CD14-positive monocyte (primary cell): ENCODE results near the gene PHOSPHO1. TPM values are rescaled to one million over a fixed set of nuclear protein-coding genes. Genes with fewer than 3 reads are reported as not detected.

ENCODE experiments used
- DNase-seq, 3 donors: peaks; one replicate each; pipeline ENCODE4 v3.0.0-alpha.2; 2011 to 2022
- H2AFZ ChIP-seq: 2 replicates; pipeline ENCODE4 v1.6.0; 2012; ENCODE audit warnings: mild to moderate bottlenecking, low read depth, low read length, inconsistent platforms; ENCODE audit not compliant: insufficient read depth, poor library complexity, severe bottlenecking
- H3K27ac ChIP-seq, 2 donors: 1 replicate in 1 of 2; 2 replicates in 1 of 2; pipeline ENCODE4 v1.5.1; 2012 to 2013; ENCODE audit warnings: low read length in 2 of 2, control low read depth in 1 of 2, inconsistent platforms in 1 of 2, low read depth in 1 of 2, mild to moderate bottlenecking in 1 of 2
- H3K27me3 ChIP-seq, 2 donors: one replicate each; pipeline versions ENCODE4 v1.6.0 to v1.6.1; 2011 to 2013; ENCODE audit warnings: low read length in 2 of 2; ENCODE audit not compliant: control insufficient read depth in 2 of 2, insufficient read depth in 2 of 2
- H3K36me3 ChIP-seq, 2 donors: replicated peaks in 1 of 2; 1 replicate in 1 of 2; 2 replicates in 1 of 2; pipeline versions ENCODE4 v1.5.1 to v1.6.1; 2012 to 2013; ENCODE audit warnings: low read length in 2 of 2, control low read depth in 1 of 2, inconsistent platforms in 1 of 2, mild to moderate bottlenecking in 1 of 2; ENCODE audit not compliant: insufficient read depth in 2 of 2, control insufficient read depth in 1 of 2
- H3K4me1 ChIP-seq, 2 donors: 1 replicate in 1 of 2; 2 replicates in 1 of 2; pipeline versions ENCODE4 v1.5.1 to v1.6.1; 2012 to 2013; ENCODE audit warnings: low read length in 2 of 2, control low read depth in 1 of 2, inconsistent platforms in 1 of 2, mild to moderate bottlenecking in 1 of 2, moderate library complexity in 1 of 2; ENCODE audit not compliant: insufficient read depth in 2 of 2, control insufficient read depth in 1 of 2
- H3K4me2 ChIP-seq: replicated peaks from 2 replicates; pipeline ENCODE3; 2012; ENCODE audit warnings: low read length, moderate library complexity, mild to moderate bottlenecking; ENCODE audit not compliant: poor library complexity, severe bottlenecking; ENCODE audit errors: extremely low read depth
- H3K4me3 ChIP-seq, 3 experiments: fragments of 200-600 bp in 1 of 3; sonication (generic) in 1 of 3; replicated peaks in 1 of 3; 1 replicate in 2 of 3; 2 replicates in 1 of 3; pipeline ENCODE4 v1.5.1; 2011 to 2013; ENCODE audit warnings: low read length in 3 of 3, mild to moderate bottlenecking in 3 of 3, control low read depth in 2 of 3, low read depth in 2 of 3, inconsistent platforms in 1 of 3, moderate library complexity in 1 of 3
- H3K79me2 ChIP-seq: 2 replicates; pipeline ENCODE4 v1.6.0; 2012; ENCODE audit warnings: mild to moderate bottlenecking, control low read depth, inconsistent platforms, low read length, moderate library complexity; ENCODE audit not compliant: insufficient read depth
- H3K9ac ChIP-seq: 2 replicates; pipeline ENCODE4 v1.6.0; 2017; ENCODE audit warnings: low read length, mild to moderate bottlenecking; ENCODE audit not compliant: insufficient read depth, poor library complexity, severe bottlenecking
- H3K9me3 ChIP-seq, 2 donors: replicated peaks in 1 of 2; 1 replicate in 1 of 2; 2 replicates in 1 of 2; pipeline versions ENCODE4 v1.5.1 to v1.6.1; 2012 to 2013; ENCODE audit warnings: low read length in 2 of 2, control low read depth in 1 of 2; ENCODE audit not compliant: control insufficient read depth in 1 of 2, insufficient read depth in 1 of 2
- H4K20me1 ChIP-seq: 2 replicates; pipeline ENCODE4 v1.6.0; 2012; ENCODE audit warnings: mild to moderate bottlenecking, low read length, control low read depth, moderate library complexity; ENCODE audit not compliant: insufficient read depth
- H3K27ac Mint-ChIP-seq, 7 donors: one replicate each; pipeline ENCODE4 v1.8.0; 2020; ENCODE audit warnings: mild to moderate bottlenecking in 7 of 7, mixed read lengths in 7 of 7, moderate library complexity in 6 of 7, inconsistent platforms in 2 of 7
- H3K27me3 Mint-ChIP-seq, 3 donors: one replicate each; pipeline ENCODE4 v1.8.0; 2021 to 2022; ENCODE audit warnings: low read depth in 3 of 3, mild to moderate bottlenecking in 3 of 3, mixed read lengths in 3 of 3, moderate library complexity in 3 of 3, inconsistent platforms in 1 of 3
- H3K36me3 Mint-ChIP-seq, 2 donors: one replicate each; pipeline ENCODE4 v1.8.0; 2020; ENCODE audit warnings: mixed read lengths in 2 of 2, inconsistent platforms in 1 of 2, mild to moderate bottlenecking in 1 of 2
- H3K4me1 Mint-ChIP-seq: one replicate; pipeline ENCODE4 v1.8.0; 2020; ENCODE audit warnings: mild to moderate bottlenecking, mixed read lengths
- H3K4me3 Mint-ChIP-seq, 2 donors: one replicate each; pipeline ENCODE4 v1.8.0; 2020; ENCODE audit warnings: mild to moderate bottlenecking in 2 of 2, mixed read lengths in 2 of 2, moderate library complexity in 1 of 2
- H3K9me3 Mint-ChIP-seq, 7 donors: one replicate each; pipeline ENCODE4 v1.8.0; 2020 to 2022; ENCODE audit warnings: mixed read lengths in 7 of 7, mild to moderate bottlenecking in 6 of 7, moderate library complexity in 6 of 7, inconsistent platforms in 2 of 7
- CTCF ChIP-seq: fragments of 200-600 bp; IDR thresholded peaks from one replicate; pipeline ENCODE4 v1.8.0; 2022; ENCODE audit warnings: antibody characterized with exemption, mild to moderate bottlenecking
- WGBS: methylation state at CpG from one replicate; pipeline ENCODE4 v1.1.5; 2013; ENCODE audit warnings: missing lambda C conversion rate; ENCODE audit not compliant: insufficient coverage; 5-methylcytosine and 5-hydroxymethylcytosine counted together
- intact Hi-C, 2 donors: fragments of 100-400 bp; cut with micrococcal nuclease; formaldehyde crosslinking; loops; one replicate each; pipeline versions ENCODE4 v1.15.0 to v1.15.1; 2023
- polyA plus RNA-seq, 3 donors: library from polyadenylated mRNA; depleted of rRNA in 1 of 3; unstranded in 2 of 3; stranded (reverse) in 1 of 3; fragments of 300-500 nt in 2 of 3; fragments of >200 nt in 1 of 3; fragmentation: Illumina TruSeq in 2 of 3; gene quantifications; 1 replicate in 2 of 3; 2 replicates in 1 of 3; pipeline ENCODE4 v1.2.3, GENCODE V29; 2012 to 2021

PHOSPHO1 gene
- polyA plus RNA-seq, 3 donors, result 0.51 to 1.4 (median 0.61) TPM

DNA sequence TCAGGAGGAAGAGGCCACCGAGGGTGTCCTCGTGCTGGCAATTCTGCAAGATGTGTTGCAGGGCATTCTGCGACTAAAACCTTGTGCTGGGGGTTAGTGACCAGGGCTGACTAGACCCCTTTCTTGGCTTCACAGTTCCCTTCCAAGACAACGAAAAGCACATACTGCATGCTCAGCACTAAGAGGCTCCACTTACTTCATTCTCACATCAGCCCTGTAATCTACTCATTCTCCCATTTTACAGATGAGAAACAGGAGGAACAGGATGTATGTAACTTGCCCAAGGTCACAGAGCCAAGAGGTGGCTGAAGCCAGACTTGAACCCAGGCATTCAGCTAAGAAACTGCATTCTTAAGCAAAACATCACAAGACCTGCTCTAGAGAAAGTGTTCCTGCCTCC, 5.3 kb upstream of the PHOSPHO1 start:
- Mint-ChIP-seq H3K36me3 (no peaks in the 10 kb centered on the region), H3K9me3 (peaks cover 0 to 3% (median 2%) of the 10 kb centered on the region in 7 donors), H3K27me3 (peaks cover 10 to 23% (median 21%) of the 10 kb centered on the region in 3 donors), H3K4me1 (peaks cover 36% of the 10 kb centered on the region), H3K4me3 (peak overlapping the region in 1 of 2 donors; percentile 59), H3K27ac (peak overlapping the region; percentile 73 to 96 (median 84))
- intact Hi-C loops, result no loop called here
- Histone ChIP-seq H4K20me1 (no peaks in the 10 kb centered on the region), H3K36me3 (no peaks in the 10 kb centered on the region), H3K9ac (peak overlapping the region; percentile 5), H3K4me2 (peak overlapping the region; percentile 20), H2AFZ (no peak overlapping the region), H3K9me3 (no peaks in the 10 kb centered on the region), H3K4me3 (peak overlapping the region in 1 of 3 experiments; percentile 41), H3K27ac (peak overlapping the region; percentile 28 to 75), H3K4me1 (peaks cover 28 to 43% of the 10 kb centered on the region in 2 donors), H3K79me2 (no peaks in the 10 kb centered on the region), H3K27me3 (peaks cover 0 to 12% of the 10 kb centered on the region in 2 donors)
- no peak for DNase-seq
- no peak for TF ChIP-seq CTCF
- 53% methylated on average over 2 of the region's 4 CpGs for WGBS

- peaks cover 38 to 56% of the 10 kb centered on the region in 2 donors for H3K4me1 ChIP-seq
- no peaks in the 10 kb centered on the region for H3K36me3 ChIP-seq
- no peak overlapping the region for H3K4me2 ChIP-seq
- peak overlapping the region in 6 of 7 donors; percentile 9 to 93 (median 77) for H3K27ac Mint-ChIP-seq
- peaks cover 0 to 5% (median 2%) of the 10 kb centered on the region in 7 donors for H3K9me3 Mint-ChIP-seq
- peaks cover 4 to 20% of the 10 kb centered on the region in 2 donors for H3K27me3 ChIP-seq
- H3K4me3 Mint-ChIP-seq, result no peak overlapping the region
- H2AFZ ChIP-seq, result no peak overlapping the region
- TF ChIP-seq CTCF, result no peak
- no peaks in the 10 kb centered on the region for H3K9me3 ChIP-seq
- H3K9ac ChIP-seq, result no peak overlapping the region
- peaks cover 0 to under 1% of the 10 kb centered on the region in 2 donors for H3K36me3 Mint-ChIP-seq
- H3K4me3 ChIP-seq, result no peak overlapping the region
- WGBS, result 100% methylated on average over 2 of the region's 5 CpGs
- DNase-seq, result no peak
- peaks cover 41% of the 10 kb centered on the region for H3K4me1 Mint-ChIP-seq
- intact Hi-C loops, result no loop called here
- peaks cover 16 to 32% (median 29%) of the 10 kb centered on the region in 3 donors for H3K27me3 Mint-ChIP-seq
- no peak overlapping the region for H3K27ac ChIP-seq
- H4K20me1 ChIP-seq, result no peaks in the 10 kb centered on the region
- H3K79me2 ChIP-seq, result no peaks in the 10 kb centered on the region
Measured at GRCh38 chr17:49234509-49235080, 4.0 kb upstream of the PHOSPHO1 start.
